ENCODE measurements around the gene CYP46A1.

Gene CYP46A1

GRCh38 chr14:99716091-99716849 is 32.2 kb downstream of the CYP46A1 start:
- no peak for DNase-seq (ENCODE audit: low read depth)

GRCh38 chr14:99716850-99717681 is 33.0 kb downstream of the CYP46A1 start:
- no peak for DNase-seq (ENCODE audit: low read depth)

- no peak for DNase-seq (ENCODE audit: low read depth)
Measured at GRCh38 chr14:99717682-99718013, 33.5 kb downstream of the CYP46A1 start.

DNA sequence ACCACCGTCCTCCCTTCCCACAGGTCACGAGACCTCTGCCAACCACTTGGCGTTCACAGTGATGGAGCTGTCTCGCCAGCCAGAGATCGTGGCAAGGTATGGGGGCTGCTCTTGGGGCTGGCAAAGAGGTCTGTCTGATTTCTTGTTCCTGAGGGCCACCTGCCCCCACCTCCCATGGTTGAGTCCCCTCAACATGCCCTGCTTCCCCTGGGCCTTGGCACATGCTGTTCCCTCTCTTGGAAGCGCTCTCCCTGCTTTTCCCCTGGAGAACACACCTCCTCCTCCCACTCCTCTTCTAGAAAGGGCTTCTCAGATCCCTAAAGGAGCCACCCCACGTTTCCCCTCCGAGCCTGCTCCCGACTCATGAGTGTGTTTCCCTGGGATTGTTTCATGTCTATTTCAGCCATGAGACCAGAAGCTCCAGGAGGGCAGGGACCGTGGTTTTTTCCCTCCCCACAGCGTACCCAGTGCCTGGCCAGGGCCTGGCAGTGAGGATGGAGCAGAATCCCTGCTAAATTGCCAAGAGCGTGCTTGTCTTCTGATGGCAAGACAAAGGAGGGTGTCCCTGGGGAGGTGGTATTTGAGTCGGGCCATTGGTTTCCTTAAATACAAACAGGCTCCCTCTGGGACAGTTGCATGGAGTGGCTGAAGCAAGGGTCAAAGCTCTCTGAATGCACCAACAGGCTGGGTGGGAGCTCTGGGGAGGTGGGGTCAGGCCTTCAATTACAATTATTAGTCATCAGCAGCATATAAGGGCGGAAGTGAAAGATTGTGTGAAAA is 34.1 kb downstream of the CYP46A1 start:
- DNase-seq (ENCODE audit: low read depth) = no peak

DNA sequence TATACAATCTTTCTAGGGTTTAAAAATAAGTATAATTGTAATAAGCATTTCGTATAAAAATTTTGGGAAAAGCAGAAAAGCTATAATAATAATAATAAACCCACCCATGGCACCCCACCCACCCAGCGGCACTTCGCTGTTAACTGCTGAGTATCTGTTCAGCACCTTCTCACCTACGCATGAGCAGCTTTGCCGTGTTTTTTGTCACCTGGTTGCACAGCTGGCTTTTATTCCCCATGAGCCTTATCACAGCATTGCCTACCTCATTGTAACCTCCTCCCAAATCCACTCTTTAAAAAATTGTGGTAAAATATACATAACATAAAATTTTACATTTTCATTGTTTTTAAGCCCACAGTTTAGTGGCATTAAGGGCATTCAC is 34.7 kb downstream of the CYP46A1 start:
- DNase-seq (ENCODE audit: low read depth) = no peak

DNA sequence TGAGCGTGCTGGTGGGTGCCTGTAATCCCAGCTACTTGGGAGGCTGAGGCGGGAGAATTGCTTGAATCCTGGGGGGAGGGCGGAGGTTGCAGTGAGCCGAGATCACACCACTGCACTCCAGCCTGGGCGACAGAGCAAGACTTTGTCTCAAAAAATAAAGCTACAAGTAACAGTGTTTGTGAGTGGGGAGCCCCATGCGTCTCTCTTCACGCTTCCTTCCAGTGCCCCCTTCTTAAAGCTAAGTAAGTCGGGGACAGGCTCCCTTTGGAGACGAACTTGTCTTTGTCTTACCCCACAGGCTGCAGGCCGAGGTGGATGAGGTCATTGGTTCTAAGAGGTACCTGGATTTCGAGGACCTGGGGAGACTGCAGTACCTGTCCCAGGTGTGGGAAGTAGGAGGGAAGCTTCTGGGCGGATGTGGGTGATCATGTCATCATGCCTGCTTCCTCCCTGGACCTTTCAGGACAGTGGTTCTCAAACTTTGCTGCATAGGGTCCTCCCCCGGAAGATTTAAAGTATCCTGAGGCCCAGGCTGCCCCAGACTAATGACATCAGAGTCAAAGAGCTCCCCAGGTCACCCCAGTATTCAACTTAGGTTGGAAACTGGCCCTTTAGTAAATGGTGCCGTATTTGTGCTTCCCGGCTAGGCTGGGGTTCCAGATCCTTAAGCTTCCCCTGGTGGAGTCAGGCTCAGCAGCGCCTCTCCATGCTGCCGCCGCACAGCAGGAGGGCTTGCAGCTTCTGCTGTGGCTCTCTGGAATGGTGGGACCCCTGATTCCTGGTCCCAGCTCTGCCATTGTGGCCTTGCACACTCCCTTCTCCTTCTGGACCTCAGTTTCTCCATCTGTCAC is 37.1 kb downstream of the CYP46A1 start:
- no peak for DNase-seq (ENCODE audit: low read depth)

GRCh38 chr14:99721792-99722516 is 37.9 kb downstream of the CYP46A1 start:
- DNase-seq (ENCODE audit: low read depth) = no peak

GRCh38 chr14:99722741-99723140 is 38.6 kb downstream of the CYP46A1 start:
- no peak for DNase-seq (ENCODE audit: low read depth)

GRCh38 chr14:99724196-99724891 is 40.2 kb downstream of the CYP46A1 start:
- DNase-seq (ENCODE audit: low read depth) = no peak

GRCh38 chr14:99724939-99725773 is 41.1 kb downstream of the CYP46A1 start:
- no peak for DNase-seq (ENCODE audit: low read depth)

GRCh38 chr14:99725774-99726537 is 41.9 kb downstream of the CYP46A1 start:
- DNase-seq (ENCODE audit: low read depth) = no peak

DNA sequence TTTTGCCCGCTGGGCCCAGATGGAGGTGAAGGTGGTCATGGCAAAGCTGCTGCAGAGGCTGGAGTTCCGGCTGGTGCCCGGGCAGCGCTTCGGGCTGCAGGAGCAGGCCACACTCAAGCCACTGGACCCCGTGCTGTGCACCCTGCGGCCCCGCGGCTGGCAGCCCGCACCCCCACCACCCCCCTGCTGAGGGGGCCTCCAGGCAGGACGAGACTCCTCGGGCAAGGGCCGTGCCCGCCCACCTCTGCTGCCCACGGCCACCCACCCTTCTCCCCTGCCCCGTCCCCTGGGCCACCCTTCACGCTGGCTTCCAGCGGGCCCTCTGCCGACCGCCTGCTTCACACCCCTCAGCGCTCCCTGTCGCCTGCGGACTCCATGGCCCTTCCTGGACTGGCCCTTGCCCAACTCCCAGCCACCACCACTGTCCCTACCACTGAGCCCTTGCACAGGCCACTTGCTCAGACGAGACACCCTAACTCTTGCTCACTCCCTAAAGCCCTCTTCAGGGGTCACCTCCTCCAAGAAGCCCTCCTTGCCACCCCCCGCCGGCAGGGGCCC is 42.5 kb downstream of the CYP46A1 start:
- no peak for DNase-seq (ENCODE audit: low read depth)

- no peak for DNase-seq (ENCODE audit: low read depth)
Measured at GRCh38 chr14:99727096-99727870, 43.2 kb downstream of the CYP46A1 start.

DNA sequence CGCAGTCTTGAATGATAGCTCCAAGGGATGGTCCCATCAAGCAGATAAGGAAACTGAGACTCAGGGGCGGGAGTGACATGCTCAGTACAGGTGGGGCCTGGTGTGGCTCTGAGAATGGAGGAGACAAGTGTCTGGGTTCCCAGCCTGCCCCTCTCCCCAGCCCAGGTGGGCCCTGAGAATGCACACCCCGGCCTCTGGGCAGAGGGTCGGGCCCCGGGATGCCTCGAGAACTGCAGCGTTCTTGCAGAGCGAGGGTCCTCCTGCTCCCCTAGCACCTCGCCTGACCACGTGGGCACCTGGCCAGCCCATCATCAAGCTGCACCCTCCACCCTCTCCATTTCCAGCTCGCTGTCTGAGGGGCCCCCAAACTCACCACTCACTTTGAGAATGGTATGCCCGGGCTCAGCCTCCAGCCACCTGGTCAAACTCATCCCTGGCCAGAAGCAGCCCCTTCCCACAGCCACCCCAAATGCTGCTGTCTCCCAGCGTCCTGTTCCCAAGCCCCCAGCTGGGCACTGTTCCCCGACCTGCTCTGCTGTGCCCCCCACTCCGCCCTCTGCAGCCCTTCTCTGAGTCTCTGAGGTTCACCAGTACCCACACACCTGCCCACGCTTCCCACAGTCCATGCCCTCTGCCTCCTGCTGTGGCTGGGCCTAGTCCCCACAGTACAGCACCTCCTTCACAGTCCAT is 44.3 kb downstream of the CYP46A1 start:
- no peak for DNase-seq (ENCODE audit: low read depth)

- DNase-seq (ENCODE audit: low read depth) = no peak
Measured at GRCh38 chr14:99728981-99729451, 44.9 kb downstream of the CYP46A1 start.

GRCh38 chr14:99729991-99730875 is 46.1 kb downstream of the CYP46A1 start:
- peak; percentile 45 for DNase-seq (ENCODE audit: low read depth)

All from T follicular helper cell (primary cell).